Measurements from ENCODE around the gene NUMB. TPM values are rescaled to one million over a fixed set of nuclear protein-coding genes. Genes with fewer than 3 reads are reported as not detected.

Gene NUMB
- total and polyA plus RNA-seq, 4 donors: 39.4 to 100 (median 87.8) TPM

GRCh38 chr14:73383356-73383755, 75.0 kb downstream of the NUMB start:
- Histone ChIP-seq H3K9me3 (ENCODE audit: control insufficient read depth in 4 of 4, insufficient read depth in 3 of 4, low read length in 3 of 4) (peaks cover 0 to 6% (median 0%) of the 10 kb centered on the region in 4 donors), H3K36me3 (ENCODE audit: control insufficient read depth in 4 of 4, insufficient read depth in 4 of 4, low read length in 4 of 4) (peaks cover 0 to 10% (median 0%) of the 10 kb centered on the region in 4 donors), H3K27ac (ENCODE audit: low read depth in 1 of 2, low read length in 1 of 2) (no peak overlapping the region), H3K4me1 (ENCODE audit: control insufficient read depth in 5 of 5, insufficient read depth in 5 of 5, low read length in 5 of 5) (peaks cover 0 to 2% (median 0%) of the 10 kb centered on the region in 5 donors), H3K27me3 (ENCODE audit: control insufficient read depth in 3 of 3, insufficient read depth in 3 of 3, low read length in 2 of 3) (no peaks in the 10 kb centered on the region), H3K9ac (ENCODE audit: insufficient read depth in 1 of 2, low read length in 2 of 2) (no peak overlapping the region), H3K4me3 (no peak overlapping the region)
- TF ChIP-seq, protein P1, sequence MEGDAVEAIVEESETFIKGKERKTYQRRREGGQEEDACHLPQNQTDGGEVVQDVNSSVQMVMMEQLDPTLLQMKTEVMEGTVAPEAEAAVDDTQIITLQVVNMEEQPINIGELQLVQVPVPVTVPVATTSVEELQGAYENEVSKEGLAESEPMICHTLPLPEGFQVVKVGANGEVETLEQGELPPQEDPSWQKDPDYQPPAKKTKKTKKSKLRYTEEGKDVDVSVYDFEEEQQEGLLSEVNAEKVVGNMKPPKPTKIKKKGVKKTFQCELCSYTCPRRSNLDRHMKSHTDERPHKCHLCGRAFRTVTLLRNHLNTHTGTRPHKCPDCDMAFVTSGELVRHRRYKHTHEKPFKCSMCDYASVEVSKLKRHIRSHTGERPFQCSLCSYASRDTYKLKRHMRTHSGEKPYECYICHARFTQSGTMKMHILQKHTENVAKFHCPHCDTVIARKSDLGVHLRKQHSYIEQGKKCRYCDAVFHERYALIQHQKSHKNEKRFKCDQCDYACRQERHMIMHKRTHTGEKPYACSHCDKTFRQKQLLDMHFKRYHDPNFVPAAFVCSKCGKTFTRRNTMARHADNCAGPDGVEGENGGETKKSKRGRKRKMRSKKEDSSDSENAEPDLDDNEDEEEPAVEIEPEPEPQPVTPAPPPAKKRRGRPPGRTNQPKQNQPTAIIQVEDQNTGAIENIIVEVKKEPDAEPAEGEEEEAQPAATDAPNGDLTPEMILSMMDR (IDR thresholded peaks at IDR 0.05; ENCODE audit: control extremely low read depth, extremely low read depth): no peak
- no peak for DNase-seq
- WGBS, 2 donors: 98 to 99% methylated on average over 4 of the region's 4 CpGs
- ATAC-seq (ENCODE audit: insufficient read depth, low FRiP score): no peak

DNA sequence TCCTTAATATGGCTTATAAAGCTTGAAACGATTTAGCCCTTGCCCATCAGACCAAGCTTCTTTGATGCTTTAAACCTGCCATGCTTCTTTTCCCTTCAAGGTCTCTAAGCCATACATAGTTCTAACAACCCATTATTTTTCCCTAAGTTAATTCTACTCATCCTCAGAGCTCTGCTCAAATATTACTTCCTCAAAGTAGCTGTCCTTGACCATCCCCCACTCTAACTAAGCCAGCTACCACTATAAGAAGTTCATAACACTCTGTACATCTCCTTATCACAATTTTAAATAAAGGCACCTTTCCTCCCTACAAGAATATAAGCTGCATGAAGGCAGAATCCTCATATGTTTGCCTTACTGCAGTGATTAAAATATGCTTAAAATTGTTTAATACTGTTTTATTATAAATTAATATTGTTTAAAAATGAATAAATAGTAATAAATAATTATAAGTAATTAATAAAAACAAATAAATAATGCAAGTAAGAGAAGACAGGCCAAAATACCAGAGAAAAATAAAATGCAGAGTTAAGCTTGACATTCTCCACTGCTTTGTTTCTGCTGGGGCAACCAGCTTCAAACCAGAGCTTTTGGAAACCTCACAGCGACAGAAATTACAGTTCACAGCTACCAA, 76.8 kb downstream of the NUMB start:
- H3K9me3 ChIP-seq (ENCODE audit: control insufficient read depth in 4 of 4, insufficient read depth in 3 of 4, low read length in 3 of 4): peaks cover 0 to 6% (median 0%) of the 10 kb centered on the region in 4 donors
- peaks cover 0 to 10% (median under 1%) of the 10 kb centered on the region in 4 donors for H3K36me3 ChIP-seq (ENCODE audit: control insufficient read depth in 4 of 4, insufficient read depth in 4 of 4, low read length in 4 of 4)
- H3K4me3 ChIP-seq: no peak overlapping the region
- no peaks in the 10 kb centered on the region for H3K27me3 ChIP-seq (ENCODE audit: control insufficient read depth in 3 of 3, insufficient read depth in 3 of 3, low read length in 2 of 3)
- H3K9ac ChIP-seq (ENCODE audit: insufficient read depth in 1 of 2, low read length in 2 of 2): no peak overlapping the region
- ATAC-seq (ENCODE audit: insufficient read depth, low FRiP score) (no peak), DNase-seq (no peak)
- H3K4me1 ChIP-seq (ENCODE audit: control insufficient read depth in 5 of 5, insufficient read depth in 5 of 5, low read length in 5 of 5): peaks cover 0 to 2% (median 0%) of the 10 kb centered on the region in 5 donors
- WGBS, 2 donors: 95 to 96% methylated on average over 2 of the region's 2 CpGs
- H3K27ac ChIP-seq (ENCODE audit: low read depth in 1 of 2, low read length in 1 of 2): no peak overlapping the region
- TF ChIP-seq, protein P1 (IDR thresholded peaks at IDR 0.05; ENCODE audit: control extremely low read depth, extremely low read depth): no peak

GRCh38 chr14:73376585-73376984, 81.8 kb downstream of the NUMB start:
- TF ChIP-seq, protein P1 (IDR thresholded peaks at IDR 0.05; ENCODE audit: control extremely low read depth, extremely low read depth): no peak
- Histone ChIP-seq H3K4me3 (no peak overlapping the region), H3K27ac (ENCODE audit: low read depth in 1 of 2, low read length in 1 of 2) (no peak overlapping the region), H3K36me3 (ENCODE audit: control insufficient read depth in 4 of 4, insufficient read depth in 4 of 4, low read length in 4 of 4) (peaks cover 0 to 3% (median 0%) of the 10 kb centered on the region in 4 donors), H3K4me1 (ENCODE audit: control insufficient read depth in 5 of 5, insufficient read depth in 5 of 5, low read length in 5 of 5) (peaks cover 0 to 5% (median 0%) of the 10 kb centered on the region in 5 donors), H3K9ac (ENCODE audit: insufficient read depth in 1 of 2, low read length in 2 of 2) (no peak overlapping the region), H3K27me3 (ENCODE audit: control insufficient read depth in 3 of 3, insufficient read depth in 3 of 3, low read length in 2 of 3) (no peaks in the 10 kb centered on the region), H3K9me3 (ENCODE audit: control insufficient read depth in 4 of 4, insufficient read depth in 3 of 4, low read length in 3 of 4) (no peaks in the 10 kb centered on the region)
- DNase-seq (no peak), ATAC-seq (ENCODE audit: insufficient read depth, low FRiP score) (no peak)
